ENCODE measurements around the gene GRIA2.
A peak's percentile ranks its signal among the peaks of the same experiment; 100 is the strongest.

The GRIA2 gene

GRCh38 chr4:157204634-157205244 lies 15.8 kb upstream of the GRIA2 start:
- DNase-seq (ENCODE audit: low read depth): peak; percentile 21
- TF ChIP-seq, protein P1, sequence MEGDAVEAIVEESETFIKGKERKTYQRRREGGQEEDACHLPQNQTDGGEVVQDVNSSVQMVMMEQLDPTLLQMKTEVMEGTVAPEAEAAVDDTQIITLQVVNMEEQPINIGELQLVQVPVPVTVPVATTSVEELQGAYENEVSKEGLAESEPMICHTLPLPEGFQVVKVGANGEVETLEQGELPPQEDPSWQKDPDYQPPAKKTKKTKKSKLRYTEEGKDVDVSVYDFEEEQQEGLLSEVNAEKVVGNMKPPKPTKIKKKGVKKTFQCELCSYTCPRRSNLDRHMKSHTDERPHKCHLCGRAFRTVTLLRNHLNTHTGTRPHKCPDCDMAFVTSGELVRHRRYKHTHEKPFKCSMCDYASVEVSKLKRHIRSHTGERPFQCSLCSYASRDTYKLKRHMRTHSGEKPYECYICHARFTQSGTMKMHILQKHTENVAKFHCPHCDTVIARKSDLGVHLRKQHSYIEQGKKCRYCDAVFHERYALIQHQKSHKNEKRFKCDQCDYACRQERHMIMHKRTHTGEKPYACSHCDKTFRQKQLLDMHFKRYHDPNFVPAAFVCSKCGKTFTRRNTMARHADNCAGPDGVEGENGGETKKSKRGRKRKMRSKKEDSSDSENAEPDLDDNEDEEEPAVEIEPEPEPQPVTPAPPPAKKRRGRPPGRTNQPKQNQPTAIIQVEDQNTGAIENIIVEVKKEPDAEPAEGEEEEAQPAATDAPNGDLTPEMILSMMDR (IDR thresholded peaks at IDR 0.05; ENCODE audit: low read length, missing control alignments): peak; percentile 44
- no peak overlapping the region for H3K4me3 ChIP-seq (replicated peaks; ENCODE audit: low read depth, low read length)

DNA sequence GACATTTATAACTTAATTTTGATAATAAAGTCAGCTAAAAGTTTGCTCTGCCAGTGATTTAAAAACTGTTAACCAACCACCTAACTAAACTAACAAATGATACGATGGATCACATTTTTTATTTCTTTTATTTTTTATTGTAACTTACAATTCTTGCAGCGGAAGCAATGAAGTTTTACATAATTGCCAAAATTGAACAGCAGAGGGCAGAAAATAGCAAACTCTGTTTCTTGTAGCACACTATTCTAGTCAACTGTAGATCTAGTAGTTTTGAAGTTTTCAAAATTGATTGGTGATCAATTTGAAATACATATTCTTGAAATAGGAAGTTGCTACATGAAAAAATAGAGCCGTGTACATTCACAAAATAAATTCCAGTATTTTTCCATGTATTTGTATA lies 2.8 kb upstream of the GRIA2 start:
- DNase-seq (ENCODE audit: low read depth): peak; percentile 52

GRCh38 chr4:157219711-157220370 lies 687 bp upstream of the GRIA2 start:
- TF ChIP-seq, protein P1 (IDR thresholded peaks at IDR 0.05; ENCODE audit: low read length, missing control alignments): no peak
- no peak for DNase-seq (ENCODE audit: low read depth)
- H3K4me3 ChIP-seq (replicated peaks; ENCODE audit: low read depth, low read length): no peak overlapping the region

More for the DNA sequence above, 2.8 kb upstream of the GRIA2 start:
- no peak overlapping the region for H3K4me3 ChIP-seq (replicated peaks; ENCODE audit: low read depth, low read length)
- TF ChIP-seq, protein P1 (IDR thresholded peaks at IDR 0.05; ENCODE audit: low read length, missing control alignments): peak; percentile 64

- no peak overlapping the region for H3K4me3 ChIP-seq (replicated peaks; ENCODE audit: low read depth, low read length)
- no peak for DNase-seq (ENCODE audit: low read depth)
Measured at GRCh38 chr4:157221426-157221894, 932 bp downstream of the GRIA2 start.

DNA sequence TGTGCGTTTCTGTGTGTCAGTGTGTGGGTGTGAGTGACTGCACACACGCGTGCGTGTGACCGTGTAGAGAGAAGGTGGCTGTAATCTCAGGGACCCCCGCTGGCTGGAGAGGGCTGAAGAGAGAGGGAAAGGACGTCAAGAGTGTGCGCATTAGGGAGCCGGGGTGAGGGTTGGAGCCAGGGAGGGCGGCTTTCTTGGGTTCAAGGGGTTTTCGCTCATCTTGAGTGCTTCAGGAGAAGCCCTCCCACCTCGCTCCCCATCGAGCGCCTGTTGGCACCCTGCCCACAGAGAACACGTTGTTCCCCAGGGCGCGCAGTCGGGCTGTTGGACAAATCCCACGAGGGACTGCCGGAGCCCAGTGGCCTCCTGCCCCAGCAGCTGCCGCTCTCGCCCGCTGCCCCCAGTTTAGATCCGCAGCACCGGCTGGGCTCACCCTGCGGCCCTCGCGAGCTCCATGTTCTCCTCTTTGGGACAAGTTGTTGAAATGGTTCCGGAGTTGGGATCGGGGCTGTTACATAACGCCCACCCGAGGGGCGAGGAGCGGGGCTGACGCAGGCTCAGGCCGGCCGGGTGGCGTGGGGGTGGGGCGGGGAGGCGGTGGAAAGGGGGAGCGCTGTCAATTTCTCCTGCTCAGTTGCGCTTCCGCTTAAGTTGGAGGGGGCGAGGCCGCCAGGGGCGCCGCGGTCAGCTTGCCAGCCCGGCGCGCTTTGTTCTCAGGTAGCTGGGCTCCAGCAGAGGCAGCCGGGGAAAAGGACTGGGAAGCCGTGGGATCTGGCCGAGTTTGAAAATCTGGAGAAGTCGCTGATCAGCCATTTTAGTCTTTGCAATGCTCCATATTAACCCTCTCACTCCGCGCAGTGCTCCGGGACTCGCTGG lies 1.6 kb downstream of the GRIA2 start:
- TF ChIP-seq, protein P1 (IDR thresholded peaks at IDR 0.05; ENCODE audit: low read length, missing control alignments): no peak
- no peak for DNase-seq (ENCODE audit: low read depth)
- H3K4me3 ChIP-seq (replicated peaks; ENCODE audit: low read depth, low read length): peak overlapping the region; percentile 42

More at GRCh38 chr4:157221426-157221894, 932 bp downstream of the GRIA2 start:
- TF ChIP-seq, protein P1 (IDR thresholded peaks at IDR 0.05; ENCODE audit: low read length, missing control alignments): no peak

GRCh38 chr4:157222771-157223160 lies 2.2 kb downstream of the GRIA2 start:
- DNase-seq (ENCODE audit: low read depth): no peak
- TF ChIP-seq, protein P1 (IDR thresholded peaks at IDR 0.05; ENCODE audit: low read length, missing control alignments): no peak
- H3K4me3 ChIP-seq (replicated peaks; ENCODE audit: low read depth, low read length): peak overlapping the region; percentile 42
